Activated CD4-positive, alpha-beta T cell treated with anti-CD3 and anti-CD28 coated beads, Interleukin-2, amount 10 ng/mL, durations not matched to agents 7 days and 5 days (primary cell): Measurements from ENCODE around the gene TMC6. TPM values are rescaled to one million over a fixed set of nuclear protein-coding genes. Genes with fewer than 3 reads are reported as not detected.
"Not testable (repeated sequence)": the region's sequence is repeated elsewhere in the genome, so short reads cannot be mapped to it uniquely, and the experiment has no call there.

Source experiments
- CTCF ChIA-PET: fragments of 350-600 bp; sonication (Branson Sonifier 250); formaldehyde crosslinking; loops from one replicate; lab custom pipeline; 2021; ENCODE audit warnings: antibody characterized with exemption; lab: Charles Lee
- POLR2A ChIA-PET: fragments of 350-600 bp; sonication (Branson Sonifier 250); formaldehyde crosslinking; loops from one replicate; lab custom pipeline; 2021; ENCODE audit warnings: antibody characterized with exemption; lab: Charles Lee
- DNase-seq: peaks from one replicate; pipeline ENCODE4 v3.0.0-alpha.2; 2020
- H3K27ac Mint-ChIP-seq: one replicate; pipeline ENCODE4 v1.8.0; 2021; ENCODE audit warnings: mild to moderate bottlenecking, moderate library complexity, mixed read lengths
- H3K27me3 Mint-ChIP-seq: one replicate; pipeline ENCODE4 v1.8.0; 2021; ENCODE audit warnings: mixed read lengths
- H3K36me3 Mint-ChIP-seq: one replicate; pipeline ENCODE4 v1.8.0; 2021; ENCODE audit warnings: low read depth, mixed read lengths
- H3K4me1 Mint-ChIP-seq: one replicate; pipeline ENCODE4 v1.8.0; 2021; ENCODE audit warnings: mixed read lengths
- H3K4me3 Mint-ChIP-seq: one replicate; pipeline ENCODE4 v1.8.0; 2021; ENCODE audit warnings: mild to moderate bottlenecking, moderate library complexity, mixed read lengths
- H3K9me3 Mint-ChIP-seq: one replicate; pipeline ENCODE4 v1.8.0; 2021; ENCODE audit warnings: mixed read lengths
- total RNA-seq, 2 experiments: library from RNA; stranded (reverse); gene quantifications; one replicate each; pipeline ENCODE4 v1.2.3, GENCODE V29; 2021

Gene TMC6
- total RNA-seq, 2 experiments from 2014 or later = 414 to 438 TPM

- ChIA-PET POLR2A (interaction anchor here (0.8 to 1.3 kb wide), 2 partner anchors 9 to 68 kb away, joined by 3 read pairs; no protein-coding TSS in a partner anchor), CTCF (interaction anchor here (0.6 to 1.5 kb wide), 5 partner anchors 12 to 272 kb away, joined by 3 to 5 read pairs (median 3); partner anchors contain the start of gene TMC8)
- peaks cover 51% of the 10 kb centered on the region for H3K4me1 Mint-ChIP-seq
- not testable (repeated sequence) for H3K9me3 Mint-ChIP-seq, H3K27me3 Mint-ChIP-seq, H3K4me3 Mint-ChIP-seq, DNase-seq, H3K27ac Mint-ChIP-seq
- peaks cover 59% of the 10 kb centered on the region for H3K36me3 Mint-ChIP-seq
These were observed 12.8 kb downstream of the TMC6 start for GRCh38 chr17:78115803-78116202.

DNA sequence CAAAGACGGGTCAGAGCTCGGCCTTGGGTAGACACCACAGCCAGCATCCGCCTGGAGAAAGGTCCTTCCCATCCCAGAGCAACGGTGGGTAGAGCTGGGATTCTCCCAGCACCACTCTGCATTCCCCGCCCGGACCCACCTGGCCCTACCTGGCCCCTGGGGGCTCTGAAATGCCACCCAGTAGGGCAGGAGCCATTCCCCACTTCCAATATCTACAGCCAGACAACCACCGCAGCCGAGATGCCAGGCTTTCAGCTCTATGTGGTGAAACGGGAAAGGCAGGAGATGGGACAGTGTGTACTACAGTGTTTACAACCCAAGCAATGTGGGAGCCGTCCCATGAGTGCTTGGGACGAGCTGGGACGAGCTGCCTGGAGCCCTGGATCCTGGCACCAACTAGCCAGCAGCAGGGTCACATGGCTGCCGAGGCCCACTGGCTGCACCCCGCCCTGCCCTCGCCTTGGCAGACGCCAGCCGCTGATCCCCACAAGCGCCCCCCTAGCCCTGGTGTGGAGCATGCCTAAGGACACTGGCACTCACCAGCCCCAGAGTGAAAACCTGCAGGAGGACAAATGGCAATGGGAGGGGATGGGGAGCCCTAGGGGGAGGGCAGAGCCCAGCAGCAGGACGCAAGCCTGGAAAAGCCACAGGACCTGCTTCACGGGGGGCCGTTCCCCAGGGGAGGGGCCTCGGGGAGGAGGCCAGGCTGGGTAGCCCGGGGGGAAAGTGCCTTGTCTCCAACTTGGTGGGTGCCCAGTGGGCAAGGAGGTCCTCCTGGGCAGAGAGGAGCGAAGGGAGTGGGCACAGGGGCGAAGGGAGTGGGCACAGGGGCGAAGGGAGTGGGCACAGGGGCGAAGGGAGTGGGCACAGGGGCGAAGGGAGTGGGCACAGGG, 13.5 kb downstream of the TMC6 start:
- ChIA-PET CTCF (interaction anchor here (0.6 to 8.6 kb wide), 6 partner anchors 11 to 102 kb away, joined by 3 to 89 read pairs (median 6); partner anchors contain the start of genes TMC6 and TMC8), POLR2A (interaction anchor here (1.1 to 1.3 kb wide), 2 partner anchors 10 to 15 kb away, joined by 3 to 7 read pairs; partner anchors contain the start of gene TMC8)
- Mint-ChIP-seq H3K4me1 (peaks cover 48% of the 10 kb centered on the region), H3K9me3 (no peaks in the 10 kb centered on the region), H3K27ac (peak overlapping the region; percentile 17), H3K36me3 (peaks cover 60% of the 10 kb centered on the region), H3K4me3 (no peak overlapping the region), H3K27me3 (no peaks in the 10 kb centered on the region)
- DNase-seq = no peak

DNA sequence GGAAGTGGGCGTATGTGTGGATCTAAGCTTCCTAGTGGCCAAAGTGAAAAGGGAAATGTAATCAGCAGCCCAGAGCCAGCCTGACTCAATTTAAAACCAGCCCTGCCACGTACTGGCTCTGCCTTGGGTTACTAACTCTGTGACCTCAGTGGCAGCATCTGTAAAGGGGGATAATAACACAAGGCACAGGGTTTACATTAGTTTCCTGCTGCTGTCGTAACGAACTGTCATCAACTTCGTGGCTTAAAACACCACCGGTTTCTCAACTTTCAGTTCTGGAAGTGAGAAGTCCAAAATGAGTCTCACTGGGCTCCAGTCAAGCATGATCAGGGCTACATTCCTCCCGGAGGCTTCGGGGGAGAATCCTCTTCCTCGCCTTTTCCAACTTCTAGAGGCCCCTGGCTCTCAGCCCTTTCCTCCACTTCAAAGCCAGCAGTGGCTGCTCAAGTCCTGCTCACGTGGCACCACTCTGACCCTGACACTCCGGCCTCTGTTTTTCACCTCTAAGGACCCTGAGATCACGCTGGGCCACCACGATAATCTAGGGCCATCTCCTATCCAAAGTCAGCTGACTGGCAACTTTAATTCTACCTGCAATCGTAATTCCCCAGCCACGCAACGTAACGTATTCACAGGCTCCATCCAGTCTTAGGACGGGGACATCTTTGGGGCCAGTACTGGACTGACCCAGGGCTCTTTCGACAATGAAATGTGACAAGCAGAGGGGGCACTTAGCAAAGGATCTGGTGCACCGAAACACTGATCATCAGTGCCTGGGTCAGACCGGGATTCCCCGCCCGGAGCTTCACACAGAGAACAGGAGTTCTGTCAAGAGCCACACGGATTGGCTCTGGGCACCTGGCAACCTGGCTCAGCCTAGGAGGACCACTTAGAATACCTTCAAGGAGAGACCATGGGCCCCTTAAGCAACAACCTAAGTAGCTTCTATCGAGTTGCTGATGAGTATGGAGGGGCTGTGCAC, 14.5 kb downstream of the TMC6 start:
- Mint-ChIP-seq H3K27me3 (no peaks in the 10 kb centered on the region), H3K36me3 (peaks cover 62% of the 10 kb centered on the region), H3K9me3 (no peaks in the 10 kb centered on the region), H3K4me3 (no peak overlapping the region), H3K27ac (peak overlapping the region; percentile 63), H3K4me1 (peaks cover 46% of the 10 kb centered on the region)
- CTCF ChIA-PET = interaction anchor here (0.6 to 8.6 kb wide), 7 partner anchors 12 to 137 kb away, joined by 3 to 89 read pairs (median 7); partner anchors contain the start of genes TMC6 and TMC8
- POLR2A ChIA-PET = interaction anchor here (0.8 to 1.1 kb wide), 2 partner anchors 16 to 28 kb away, joined by 3 to 7 read pairs; partner anchors contain the start of gene TMC8
- DNase-seq = peak; percentile 34

GRCh38 chr17:78112518-78113471, 15.8 kb downstream of the TMC6 start:
- DNase-seq = peak; percentile 77
- Mint-ChIP-seq H3K27me3 (no peaks in the 10 kb centered on the region), H3K9me3 (no peaks in the 10 kb centered on the region), H3K36me3 (peaks cover 57% of the 10 kb centered on the region), H3K27ac (peak overlapping the region; percentile 83), H3K4me1 (peaks cover 43% of the 10 kb centered on the region), H3K4me3 (no peak overlapping the region)
- POLR2A ChIA-PET = interaction anchor here (0.8 kb wide), 1 partner anchor 29 kb away, joined by 3 read pairs; no protein-coding TSS in a partner anchor
- CTCF ChIA-PET = interaction anchor here (0.6 to 8.6 kb wide), 12 partner anchors 8 to 1266 kb away, joined by 3 to 89 read pairs (median 4); partner anchors contain the start of genes TMC6 and TMC8

DNA sequence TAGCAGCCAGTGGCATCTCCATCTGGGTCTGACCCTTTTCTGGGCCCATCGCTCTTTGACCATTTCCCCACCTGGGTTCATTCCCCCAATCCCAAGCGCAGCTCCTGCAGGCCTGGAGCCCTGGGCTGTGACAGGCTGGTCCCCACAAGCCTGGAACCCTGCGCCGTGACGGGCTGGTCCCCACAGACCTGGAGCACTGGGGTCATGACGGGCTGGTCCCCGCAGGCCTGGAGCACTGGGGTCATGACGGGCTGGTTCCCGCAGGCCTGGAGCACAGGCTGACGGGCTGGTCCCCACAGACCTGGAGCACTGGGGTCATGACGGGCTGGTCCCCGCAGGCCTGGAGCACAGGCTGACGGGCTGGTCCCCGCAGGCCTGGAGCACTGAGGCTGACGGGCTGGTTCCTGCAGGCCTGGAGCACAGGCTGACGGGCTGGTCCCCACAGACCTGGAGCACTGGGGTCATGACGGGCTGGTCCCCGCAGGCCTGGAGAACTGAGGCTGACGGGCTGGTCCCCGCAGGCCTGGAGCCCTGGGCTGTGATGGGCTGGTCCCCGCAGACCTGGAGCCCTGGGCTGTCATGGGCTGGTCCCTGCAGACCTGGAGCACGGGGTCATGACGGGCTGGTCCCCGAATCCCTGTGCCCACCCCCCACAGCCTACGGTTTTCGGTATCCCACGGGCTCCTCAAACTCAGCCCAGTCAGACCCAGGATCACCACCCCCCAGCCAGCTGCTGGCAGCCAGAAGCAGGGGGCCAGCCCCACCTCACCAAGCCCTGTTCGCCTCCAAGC, 16.6 kb downstream of the TMC6 start:
- Mint-ChIP-seq H3K4me3 (no peak overlapping the region), H3K9me3 (no peaks in the 10 kb centered on the region), H3K27me3 (no peaks in the 10 kb centered on the region), H3K27ac (no peak overlapping the region), H3K36me3 (peaks cover 54% of the 10 kb centered on the region), H3K4me1 (peaks cover 36% of the 10 kb centered on the region)
- ChIA-PET CTCF (interaction anchor here (1.2 to 8.6 kb wide), 5 partner anchors 23 to 139 kb away, joined by 3 to 89 read pairs (median 9); partner anchors contain the start of genes TMC6 and TMC8), POLR2A (interaction anchor here (0.6 kb wide), 1 partner anchor 73 kb away, joined by 3 read pairs; no protein-coding TSS in a partner anchor)
- DNase-seq = no peak

GRCh38 chr17:78111016-78111726, 17.4 kb downstream of the TMC6 start:
- H3K36me3 Mint-ChIP-seq = peaks cover 49% of the 10 kb centered on the region
- CTCF ChIA-PET = interaction anchor here (2.4 to 8.6 kb wide), 2 partner anchors 24 to 66 kb away, joined by 13 to 89 read pairs; partner anchors contain the start of genes TMC6 and TMC8

DNA sequence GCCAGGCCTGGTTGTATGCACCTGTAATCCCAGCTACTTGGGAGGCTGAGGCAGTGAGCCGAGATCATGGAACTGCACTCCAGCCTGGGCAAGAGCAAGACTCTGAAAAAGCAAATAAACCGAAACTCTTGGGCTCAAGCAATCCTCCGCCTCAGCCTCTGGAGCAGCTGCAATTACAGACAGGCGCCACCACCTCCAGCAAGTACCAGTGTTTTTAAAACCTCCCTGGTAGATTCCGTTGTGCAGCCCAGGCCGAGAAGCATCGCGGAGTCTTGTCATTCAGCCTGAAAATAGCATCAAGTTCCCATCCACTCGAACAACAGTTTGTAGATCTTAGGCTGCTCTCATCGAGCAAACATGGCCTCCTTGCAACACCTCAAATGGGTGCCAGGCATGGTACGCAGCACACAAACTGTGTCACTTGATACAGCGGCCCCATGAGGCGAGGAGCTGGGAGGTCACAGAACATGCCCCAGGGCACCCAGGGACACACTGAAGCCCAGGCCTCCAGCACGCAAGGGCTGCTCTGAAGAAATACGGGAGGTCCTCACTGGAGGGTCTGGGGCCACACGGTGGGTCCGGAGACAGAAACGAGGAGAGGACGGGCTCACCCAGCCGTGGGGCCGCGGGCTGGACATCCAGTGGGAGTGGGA, 18.1 kb downstream of the TMC6 start:
- DNase-seq = no peak
- no peak overlapping the region for H3K4me3 Mint-ChIP-seq
- no peaks in the 10 kb centered on the region for H3K9me3 Mint-ChIP-seq
- no peak overlapping the region for H3K27ac Mint-ChIP-seq
- ChIA-PET CTCF (interaction anchor here (2.4 to 8.6 kb wide), 2 partner anchors 25 to 66 kb away, joined by 13 to 89 read pairs; partner anchors contain the start of genes TMC6 and TMC8), POLR2A (interaction anchor here (0.6 kb wide), 1 partner anchor 278 kb away, joined by 7 read pairs; no protein-coding TSS in a partner anchor)
- no peaks in the 10 kb centered on the region for H3K27me3 Mint-ChIP-seq
- H3K36me3 Mint-ChIP-seq = peaks cover 46% of the 10 kb centered on the region
- peaks cover 34% of the 10 kb centered on the region for H3K4me1 Mint-ChIP-seq

More at GRCh38 chr17:78111016-78111726, 17.4 kb downstream of the TMC6 start:
- no peaks in the 10 kb centered on the region for H3K9me3 Mint-ChIP-seq
- no peaks in the 10 kb centered on the region for H3K27me3 Mint-ChIP-seq
- no peak overlapping the region for H3K27ac Mint-ChIP-seq
- POLR2A ChIA-PET = interaction anchor here (0.6 kb wide), 2 partner anchors 74 to 277 kb away, joined by 3 to 7 read pairs; no protein-coding TSS in a partner anchor
- H3K4me1 Mint-ChIP-seq = peaks cover 34% of the 10 kb centered on the region
- DNase-seq = no peak
- no peak overlapping the region for H3K4me3 Mint-ChIP-seq

- H3K27ac Mint-ChIP-seq = no peak overlapping the region
- CTCF ChIA-PET = interaction anchor here (0.6 to 8.6 kb wide), 3 partner anchors 11 to 227 kb away, joined by 4 to 89 read pairs (median 7); partner anchors contain the start of genes TMC6 and TMC8
- POLR2A ChIA-PET = no interaction called here
- no peaks in the 10 kb centered on the region for H3K27me3 Mint-ChIP-seq
- H3K4me1 Mint-ChIP-seq = peaks cover 26% of the 10 kb centered on the region
- H3K9me3 Mint-ChIP-seq = no peaks in the 10 kb centered on the region
- peaks cover 40% of the 10 kb centered on the region for H3K36me3 Mint-ChIP-seq
- no peak for DNase-seq
- no peak overlapping the region for H3K4me3 Mint-ChIP-seq
These were observed 19.1 kb downstream of the TMC6 start for GRCh38 chr17:78109489-78109761.

DNA sequence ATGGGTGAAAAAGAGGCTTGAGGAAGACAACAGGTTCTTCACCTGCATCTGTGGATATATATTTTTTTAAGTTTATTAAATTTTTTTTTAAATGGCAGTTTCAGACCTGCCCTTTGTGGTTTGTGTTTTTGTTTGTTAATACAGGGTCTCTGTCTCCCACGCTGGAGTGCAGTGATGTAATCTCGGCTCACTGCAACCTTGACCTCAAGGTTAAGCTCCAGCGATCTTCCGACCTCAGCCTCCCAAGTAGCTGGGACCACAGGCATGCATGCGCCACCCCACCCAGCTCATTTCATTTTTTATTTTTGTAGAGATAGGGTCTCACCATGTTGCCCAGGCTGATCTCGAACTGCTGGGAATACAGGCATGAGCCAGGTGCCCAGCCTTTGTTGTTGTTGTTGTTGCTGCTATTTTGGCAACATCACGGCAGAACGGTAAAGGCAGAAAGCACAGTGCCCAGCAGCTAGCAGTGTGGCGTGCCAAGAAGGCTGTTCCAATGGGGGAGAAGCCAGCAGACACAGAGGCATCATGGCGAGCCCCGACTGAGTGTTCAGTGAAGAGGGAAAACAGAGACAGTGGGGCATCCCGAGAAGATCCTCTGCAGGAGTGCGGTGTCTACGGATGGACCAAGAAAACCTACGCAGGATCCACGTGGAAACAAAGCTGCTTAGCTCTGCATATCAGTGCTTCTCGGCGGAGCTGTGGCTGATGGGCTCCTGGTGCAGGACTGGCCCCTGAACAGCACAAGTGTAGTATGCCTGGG, 19.6 kb downstream of the TMC6 start:
- Mint-ChIP-seq H3K9me3 (no peaks in the 10 kb centered on the region), H3K27me3 (no peaks in the 10 kb centered on the region)

More for the DNA sequence above, 19.6 kb downstream of the TMC6 start:
- H3K4me3 Mint-ChIP-seq = no peak overlapping the region
- H3K36me3 Mint-ChIP-seq = peaks cover 35% of the 10 kb centered on the region
- POLR2A ChIA-PET = interaction anchor here (0.5 kb wide), 1 partner anchor 11 kb away, joined by 3 read pairs; no protein-coding TSS in a partner anchor
- no peak for DNase-seq
- H3K27ac Mint-ChIP-seq = peak overlapping the region; percentile 57
- CTCF ChIA-PET = interaction anchor here (0.6 to 8.6 kb wide), 3 partner anchors 10 to 227 kb away, joined by 4 to 89 read pairs (median 7); partner anchors contain the start of genes TMC6 and TMC8
- peaks cover 21% of the 10 kb centered on the region for H3K4me1 Mint-ChIP-seq
